Kidney epithelial cell (primary cell): ENCODE measurements around the gene HS3ST5. TPM values are rescaled to one million over a fixed set of nuclear protein-coding genes. Genes with fewer than 3 reads are reported as not detected.

Source experiments
- DNase-seq: peaks from one replicate; pipeline ENCODE4 v3.0.0-alpha.2; 2010; ENCODE audit warnings: low read depth
- H3K27me3 ChIP-seq: 2 replicates; pipeline ENCODE4 v1.6.0; 2011; ENCODE audit warnings: low read length; ENCODE audit not compliant: control insufficient read depth, insufficient read depth
- H3K36me3 ChIP-seq: 2 replicates; pipeline ENCODE4 v1.5.1; 2011; ENCODE audit warnings: low read length; ENCODE audit not compliant: control insufficient read depth, insufficient read depth
- H3K4me3 ChIP-seq: 2 replicates; pipeline ENCODE4 v1.5.1; 2011; ENCODE audit warnings: low read depth, mild to moderate bottlenecking, control low read depth, low read length
- total RNA-seq: library from RNA; depleted of rRNA; stranded (reverse); fragments of >200 nt; gene quantifications from 2 replicates; pipeline ENCODE4 v1.2.3, GENCODE V29; 2015
- TF ChIP-seq, protein P1 (sequence below): IDR thresholded peaks from 2 replicates; pipeline ENCODE4 v1.5.1; 2011; ENCODE audit warnings: mild to moderate bottlenecking, moderate library complexity, low read length, control low read depth, inconsistent platforms; ENCODE audit not compliant: insufficient read depth, poor library complexity, severe bottlenecking

Gene HS3ST5
- total RNA-seq, 1 donor from 2014 or later: 0.25 TPM

DNA sequence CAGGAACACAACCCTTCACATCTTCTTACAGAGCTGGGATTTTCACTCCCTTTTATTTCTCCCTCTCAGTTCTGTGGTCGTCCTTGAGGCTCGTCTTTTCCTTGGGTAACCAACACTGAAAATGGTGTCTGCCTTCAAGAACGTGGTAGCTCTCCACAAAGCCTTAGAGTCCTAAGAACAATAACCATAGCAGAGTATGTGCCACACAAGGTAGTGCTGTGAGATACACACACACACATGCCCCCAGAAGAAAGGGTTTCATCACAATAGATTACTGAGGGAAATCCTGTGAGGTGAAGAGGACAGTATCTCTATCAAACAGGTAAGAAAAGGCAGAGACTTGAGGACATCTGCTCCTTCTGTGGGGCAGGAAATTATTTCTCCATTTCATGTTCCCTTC, 267.0 kb downstream of the HS3ST5 start:
- no peak overlapping the region for H3K4me3 ChIP-seq
- TF ChIP-seq, protein P1, sequence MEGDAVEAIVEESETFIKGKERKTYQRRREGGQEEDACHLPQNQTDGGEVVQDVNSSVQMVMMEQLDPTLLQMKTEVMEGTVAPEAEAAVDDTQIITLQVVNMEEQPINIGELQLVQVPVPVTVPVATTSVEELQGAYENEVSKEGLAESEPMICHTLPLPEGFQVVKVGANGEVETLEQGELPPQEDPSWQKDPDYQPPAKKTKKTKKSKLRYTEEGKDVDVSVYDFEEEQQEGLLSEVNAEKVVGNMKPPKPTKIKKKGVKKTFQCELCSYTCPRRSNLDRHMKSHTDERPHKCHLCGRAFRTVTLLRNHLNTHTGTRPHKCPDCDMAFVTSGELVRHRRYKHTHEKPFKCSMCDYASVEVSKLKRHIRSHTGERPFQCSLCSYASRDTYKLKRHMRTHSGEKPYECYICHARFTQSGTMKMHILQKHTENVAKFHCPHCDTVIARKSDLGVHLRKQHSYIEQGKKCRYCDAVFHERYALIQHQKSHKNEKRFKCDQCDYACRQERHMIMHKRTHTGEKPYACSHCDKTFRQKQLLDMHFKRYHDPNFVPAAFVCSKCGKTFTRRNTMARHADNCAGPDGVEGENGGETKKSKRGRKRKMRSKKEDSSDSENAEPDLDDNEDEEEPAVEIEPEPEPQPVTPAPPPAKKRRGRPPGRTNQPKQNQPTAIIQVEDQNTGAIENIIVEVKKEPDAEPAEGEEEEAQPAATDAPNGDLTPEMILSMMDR: no peak
- no peaks in the 10 kb centered on the region for H3K36me3 ChIP-seq
- no peak for DNase-seq
- no peaks in the 10 kb centered on the region for H3K27me3 ChIP-seq

DNA sequence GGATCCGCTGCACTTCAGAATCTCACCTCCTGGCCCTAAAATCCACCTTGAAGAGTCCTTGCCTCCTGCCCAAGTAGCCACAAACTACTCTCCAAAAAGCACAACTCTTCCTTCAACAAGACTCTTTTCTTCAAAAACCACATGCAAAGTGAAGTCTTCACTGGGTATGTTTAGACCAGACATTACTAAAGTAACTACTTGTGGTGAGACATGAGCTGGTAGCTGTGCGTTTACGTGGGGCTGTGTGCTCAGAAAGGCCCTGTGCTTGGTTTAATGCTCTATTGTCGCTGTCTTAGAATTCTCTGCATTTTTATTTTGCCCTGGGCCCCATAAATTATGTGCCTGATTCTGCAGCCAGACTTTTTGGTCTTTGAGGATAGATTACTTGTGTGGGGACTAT, 267.5 kb downstream of the HS3ST5 start:
- no peak for DNase-seq
- no peak overlapping the region for H3K4me3 ChIP-seq
- no peaks in the 10 kb centered on the region for H3K27me3 ChIP-seq
- H3K36me3 ChIP-seq: no peaks in the 10 kb centered on the region
- TF ChIP-seq, protein P1: no peak

DNA sequence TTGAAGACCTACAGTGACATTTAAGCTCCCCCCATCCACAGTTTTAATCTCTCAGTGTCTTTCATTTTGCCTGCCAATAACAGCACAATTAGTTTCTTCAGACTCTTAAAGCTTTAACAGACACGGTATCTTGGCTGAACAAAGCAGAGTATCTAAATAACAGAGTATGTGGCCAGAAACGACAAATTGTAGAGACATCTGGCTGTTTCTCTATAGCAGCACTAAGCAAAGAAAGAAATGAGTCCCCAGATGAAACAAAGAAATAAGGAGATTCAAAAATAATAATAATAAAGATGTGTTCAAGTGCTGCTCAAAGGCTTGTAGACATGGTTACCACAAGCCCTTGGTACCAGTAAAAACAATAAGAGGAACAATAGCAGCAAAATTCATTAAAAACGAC, 274.1 kb downstream of the HS3ST5 start:
- no peaks in the 10 kb centered on the region for H3K27me3 ChIP-seq
- H3K36me3 ChIP-seq: no peaks in the 10 kb centered on the region
- TF ChIP-seq, protein P1: no peak
- no peak for DNase-seq
- no peak overlapping the region for H3K4me3 ChIP-seq

DNA sequence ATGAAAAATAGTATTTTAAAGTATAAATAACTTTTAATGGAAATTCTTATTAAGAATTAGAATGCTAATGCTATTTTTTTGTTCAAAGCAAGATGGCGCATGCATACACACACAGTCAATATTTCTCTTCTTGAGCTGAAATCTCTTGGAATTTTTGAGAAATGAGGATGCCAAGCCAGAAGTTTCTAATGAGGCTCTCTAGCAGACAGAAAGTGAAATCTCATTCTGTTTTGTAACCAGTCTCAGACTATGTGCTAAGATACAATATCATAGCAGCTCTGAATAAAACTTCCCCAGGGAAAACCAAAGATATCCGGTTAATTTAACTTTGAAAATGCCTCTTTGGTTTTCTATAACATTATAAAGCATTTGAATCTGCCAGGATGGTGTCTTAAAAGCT, 274.7 kb downstream of the HS3ST5 start:
- DNase-seq: no peak
- H3K36me3 ChIP-seq: no peaks in the 10 kb centered on the region
- no peaks in the 10 kb centered on the region for H3K27me3 ChIP-seq
- TF ChIP-seq, protein P1: no peak
- H3K4me3 ChIP-seq: no peak overlapping the region

DNA sequence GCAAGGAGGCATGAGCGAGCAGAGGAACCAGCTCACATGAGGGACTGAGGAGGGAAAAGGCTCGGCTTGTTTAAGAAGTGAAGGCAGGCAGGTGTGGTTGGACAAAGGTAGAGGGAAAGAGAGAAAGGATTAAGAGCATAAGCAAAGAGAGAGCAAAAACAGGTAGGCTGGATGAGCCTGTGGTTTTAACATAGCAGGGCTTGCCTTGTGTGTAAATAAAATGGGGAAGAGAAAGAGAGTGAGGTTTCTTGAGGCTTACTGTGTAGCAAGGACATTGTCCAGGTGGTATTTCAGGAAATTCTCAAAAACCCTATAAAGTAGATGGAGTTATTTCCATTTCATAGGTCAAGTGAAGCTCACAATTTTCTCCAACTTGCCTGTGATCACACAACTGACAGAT, 278.0 kb downstream of the HS3ST5 start:
- no peak for DNase-seq
- Histone ChIP-seq H3K27me3 (no peaks in the 10 kb centered on the region), H3K36me3 (no peaks in the 10 kb centered on the region), H3K4me3 (no peak overlapping the region)
- TF ChIP-seq, protein P1: no peak

DNA sequence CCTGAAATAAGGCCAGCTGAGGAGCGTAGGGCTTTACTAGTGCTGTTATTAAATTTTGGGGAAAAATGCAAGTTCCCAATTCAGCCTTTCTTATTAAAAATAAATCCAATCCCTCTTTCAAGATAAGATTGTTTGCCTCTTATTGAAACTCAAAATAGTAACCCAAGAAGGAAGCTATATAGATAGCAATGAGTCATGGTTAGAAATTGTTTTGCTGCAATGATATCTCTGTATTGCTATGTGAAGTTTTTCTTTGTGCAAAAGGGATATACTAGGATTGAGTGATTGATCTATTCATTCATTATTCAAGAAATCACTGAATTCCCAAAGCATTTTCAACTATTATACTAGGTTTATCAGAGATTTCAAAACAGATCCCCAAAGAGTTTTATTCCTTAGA, 278.9 kb downstream of the HS3ST5 start:
- H3K36me3 ChIP-seq: no peaks in the 10 kb centered on the region
- TF ChIP-seq, protein P1: no peak
- DNase-seq: no peak
- H3K4me3 ChIP-seq: no peak overlapping the region
- H3K27me3 ChIP-seq: no peaks in the 10 kb centered on the region
